ENCODE measurements around the gene TREH. TPM values are rescaled to one million over a fixed set of nuclear protein-coding genes. Genes with fewer than 3 reads are reported as not detected.
A peak's percentile ranks its signal among the peaks of the same experiment; 100 is the strongest.

The TREH gene
- total and polyA plus RNA-seq, 2 of the 8 experiments (the other 6 are each of a cell fraction or from before 2014, with no cell fraction given), result 0.03 TPM; not detected in 1

GRCh38 chr11:118706546-118706825 is 27.0 kb upstream of the TREH start:
- Histone ChIP-seq H2BK120ac (replicated peaks; ENCODE audit: low read depth, low read length) (no peak overlapping the region), H3K4me1 (replicated peaks in 1 of 4; ENCODE audit: control insufficient read depth in 3 of 4, insufficient read depth in 4 of 4, low read length in 3 of 4) (peaks cover 0 to 9% (median 4%) of the 10 kb centered on the region in 4 experiments; a peak in 3 of 7 replicates), H3K9ac (replicated peaks in 1 of 4; ENCODE audit: extremely low read depth in 1 of 4, low read depth in 3 of 4, low read length in 3 of 4) (no peak overlapping the region), H3K23ac (ENCODE audit: insufficient read length) (no peak overlapping the region), H3K4me3 (ENCODE audit: extremely low read depth in 1 of 4, insufficient read depth in 2 of 4, low read depth in 3 of 4, low read length in 4 of 4) (no peak overlapping the region), H3K79me1 (ENCODE audit: low read depth, low read length) (no peaks in the 10 kb centered on the region; the same call in 1 of the 2 replicates), H3K4ac (replicated peaks; ENCODE audit: insufficient read length, low read depth, low read length) (no peak overlapping the region), H4K91ac (replicated peaks; ENCODE audit: insufficient read length, low read length) (peak overlapping the region; percentile 39), H3K9me3 (ENCODE audit: insufficient read depth in 2 of 2, low read depth in 1 of 2, low read length in 1 of 2) (no peaks in the 10 kb centered on the region), H3K27ac (ENCODE audit: low read depth, low read length) (no peak overlapping the region), H2AFZ (ENCODE audit: low read length) (no peak overlapping the region), H2BK5ac (ENCODE audit: low read depth, low read length) (0 out of 2 replicates have a peak overlapping the region, but pooled peaks have one; percentile 0), H2BK12ac (ENCODE audit: low read depth, low read length) (0 out of 2 replicates have a peak overlapping the region, but pooled peaks have one; percentile 76), H3K56ac (replicated peaks; ENCODE audit: insufficient read length, low read depth, low read length) (no peak overlapping the region), H4K20me1 (replicated peaks in 1 of 2; ENCODE audit: control insufficient read depth in 1 of 2, insufficient read depth in 2 of 2, low read length in 2 of 2) (no peaks in the 10 kb centered on the region), H3K14ac (ENCODE audit: insufficient read length) (no peak overlapping the region), H3K36me3 (ENCODE audit: control insufficient read depth in 2 of 4, insufficient read depth in 4 of 4, low read length in 3 of 4) (peaks cover 0 to 16% (median 2%) of the 10 kb centered on the region in 4 experiments; a peak in 5 of 8 replicates), H3K79me2 (ENCODE audit: control insufficient read depth in 1 of 2, insufficient read depth in 2 of 2, low read length in 2 of 2) (no peaks in the 10 kb centered on the region), H4K8ac (ENCODE audit: extremely low read depth, insufficient read depth, low read length) (no peak overlapping the region), H4K5ac (ENCODE audit: insufficient read length, low read depth, low read length) (no peak overlapping the region), H3K18ac (ENCODE audit: extremely low read depth, low read length) (no peak overlapping the region), H3K23me2 (ENCODE audit: low read depth, low read length) (peaks cover 2% of the 10 kb centered on the region; the same call in 1 of the 2 replicates), H3K4me2 (ENCODE audit: insufficient read depth in 1 of 2, low read depth in 2 of 2, low read length in 2 of 2) (no peak overlapping the region), H2BK20ac (ENCODE audit: low read length) (no peak overlapping the region), H2BK15ac (ENCODE audit: low read length) (peak overlapping the region; percentile 21; the same call in 1 of the 2 replicates), H2AK5ac (ENCODE audit: low read depth, low read length) (no peak overlapping the region), H3K27me3 (replicated peaks in 1 of 4; ENCODE audit: control insufficient read depth in 3 of 4, extremely low read depth in 1 of 4, insufficient read depth in 3 of 4, low read length in 3 of 4) (no peaks in the 10 kb centered on the region)
- FAIRE-seq (no peak), DNase-seq (ENCODE audit: low read depth in 1 of 2, low spot score in 2 of 2) (no peak)
- ChIA-PET POLR2A (ENCODE audit: partially characterized antibody) (interaction anchor here (0.9 to 1.0 kb wide), 3 partner anchors 18 to 219 kb away, joined by 3 to 4 read pairs (median 3); partner anchors contain the start of gene BCL9L), CTCF (ENCODE audit: partially characterized antibody) (interaction anchor here (0.6 to 2.3 kb wide), 4 partner anchors 16 to 365 kb away, joined by 3 to 10 read pairs (median 4); no protein-coding TSS in a partner anchor)
- 92% methylated on average over 7 of the region's 7 CpGs; no CpG with 5 or more reads in 1 of the 2 experiments for WGBS, 2 experiments (ENCODE audit: extremely low coverage in 1 of 2, insufficient coverage in 1 of 2, insufficient read length in 1 of 2, insufficient replicate concordance in 2 of 2, low coverage in 1 of 2, low lambda C conversion rate in 2 of 2, missing lambda C conversion rate in 1 of 2)
- TF ChIP-seq KDM5A (IDR thresholded peaks at IDR 0.05; ENCODE audit: low read length) (no peak), EP300 (IDR thresholded peaks at IDR 0.05; ENCODE audit: borderline replicate concordance in 1 of 2, low read depth in 2 of 2, low read length in 2 of 2) (no peak), RBBP5 (IDR thresholded peaks at IDR 0.05; ENCODE audit: borderline replicate concordance, low read depth, low read length) (no peak), KDM4A (IDR thresholded peaks at IDR 0.05; ENCODE audit: low read depth, low read length, severe bottlenecking) (no peak), TBP (IDR thresholded peaks at IDR 0.05; ENCODE audit: low read depth, low read length) (no peak), POLR2AphosphoS5 (IDR thresholded peaks at IDR 0.05; ENCODE audit: low read depth, low read length) (no peak), SIX5 (IDR thresholded peaks at IDR 0.05; ENCODE audit: low read depth, low read length) (no peak), KDM1A (IDR thresholded peaks at IDR 0.05; ENCODE audit: borderline replicate concordance, low read length) (no peak), MAFK (IDR thresholded peaks at IDR 0.05; ENCODE audit: low read depth, low read length) (no peak), CBX8 (IDR thresholded peaks at IDR 0.05; ENCODE audit: borderline replicate concordance, low read depth, low read length) (no peak), CREB1 (IDR thresholded peaks at IDR 0.05) (no peak), NANOG (IDR thresholded peaks at IDR 0.05; ENCODE audit: insufficient read depth, low read depth, low read length, poor library complexity, severe bottlenecking) (no peak), CHD1 (IDR thresholded peaks at IDR 0.05; ENCODE audit: low read depth, low read length) (no peak)
- TF ChIP-seq, protein P1, sequence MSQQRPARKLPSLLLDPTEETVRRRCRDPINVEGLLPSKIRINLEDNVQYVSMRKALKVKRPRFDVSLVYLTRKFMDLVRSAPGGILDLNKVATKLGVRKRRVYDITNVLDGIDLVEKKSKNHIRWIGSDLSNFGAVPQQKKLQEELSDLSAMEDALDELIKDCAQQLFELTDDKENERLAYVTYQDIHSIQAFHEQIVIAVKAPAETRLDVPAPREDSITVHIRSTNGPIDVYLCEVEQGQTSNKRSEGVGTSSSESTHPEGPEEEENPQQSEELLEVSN (IDR thresholded peaks at IDR 0.05), result no peak
